HEK293 (cell line): ENCODE data around the gene RETN.

Experiments
- CTCF ChIA-PET: fragments of 350-600 bp; formaldehyde crosslinking; extraction: SDS; loops from one replicate; lab custom pipeline; 2021; ENCODE audit warnings: antibody characterized with exemption; lab: Yijun Ruan, JAX
- POLR2A ChIA-PET: fragments of 300-600 bp; formaldehyde crosslinking; extraction: SDS; loops from one replicate; lab custom pipeline; 2020; ENCODE audit warnings: antibody characterized with exemption, inconsistent platforms; lab: Yijun Ruan, JAX
- H3K27ac ChIP-seq: fragments of 200-500 bp; sonication (Bioruptor generic); 2 replicates; pipeline ENCODE4 v1.5.1; 2014; ENCODE audit warnings: low read depth, low read length, control low read depth, inconsistent platforms; ENCODE audit errors: extremely low read depth
- H3K36me3 ChIP-seq, 2 experiments: fragments of 200-500 bp in 1 of 2; sonication (Bioruptor generic) in 1 of 2; 1 replicate in 1 of 2; 2 replicates in 1 of 2; pipeline ENCODE4 v1.5.1; 2014 to 2017; ENCODE audit warnings: inconsistent platforms in 2 of 2, low read length in 2 of 2; ENCODE audit not compliant: control insufficient read depth in 2 of 2, insufficient read depth in 1 of 2
- H3K4me1 ChIP-seq: fragments of 200-500 bp; sonication (Bioruptor generic); 2 replicates; pipeline ENCODE4 v1.5.1; 2014; ENCODE audit warnings: mild to moderate bottlenecking, low read length, inconsistent platforms; ENCODE audit not compliant: control insufficient read depth, insufficient read depth
- H3K4me3 ChIP-seq: 2 replicates; pipeline ENCODE4 v1.5.1; 2011; ENCODE audit warnings: low read depth, mild to moderate bottlenecking, control low read depth, low read length, moderate library complexity
- H3K9me3 ChIP-seq: fragments of 200-500 bp; sonication (Bioruptor generic); 2 replicates; pipeline ENCODE4 v1.5.1; 2014; ENCODE audit warnings: low read depth, low read length, inconsistent platforms; ENCODE audit not compliant: control insufficient read depth, insufficient read depth
- GLI4 ChIP-seq: fragments of 450-650 bp; formaldehyde crosslinking; IDR thresholded peaks from 2 replicates; pipeline ENCODE4 v1.5.1; 2016; ENCODE audit warnings: missing biosample characterization, missing genetic modification characterization
- GLIS2 ChIP-seq: fragments of 450-650 bp; formaldehyde crosslinking; IDR thresholded peaks from 2 replicates; pipeline ENCODE4 v1.5.1; 2016; ENCODE audit warnings: missing biosample characterization, missing genetic modification characterization
- ZFP41 ChIP-seq: fragments of 450-650 bp; formaldehyde crosslinking; IDR thresholded peaks from 2 replicates; pipeline ENCODE4 v1.5.1; 2016; ENCODE audit warnings: missing biosample characterization, missing genetic modification characterization, borderline replicate concordance
- ZNF2 ChIP-seq: fragments of 450-650 bp; formaldehyde crosslinking; IDR thresholded peaks from 2 replicates; pipeline ENCODE4 v1.5.1; 2016; ENCODE audit warnings: missing biosample characterization, missing genetic modification characterization
- ZNF248 ChIP-seq: fragments of 450-650 bp; formaldehyde crosslinking; IDR thresholded peaks from 2 replicates; pipeline ENCODE4 v1.5.1; 2017; ENCODE audit warnings: missing biosample characterization, missing genetic modification characterization
- ZNF311 ChIP-seq: fragments of 450-650 bp; formaldehyde crosslinking; IDR thresholded peaks from 2 replicates; pipeline ENCODE4 v1.5.1; 2017; ENCODE audit warnings: missing biosample characterization, missing genetic modification characterization, borderline replicate concordance
- ZNF529 ChIP-seq: fragments of 450-650 bp; formaldehyde crosslinking; IDR thresholded peaks from 2 replicates; pipeline ENCODE4 v1.5.1; 2017; ENCODE audit warnings: missing genetic modification characterization, missing biosample characterization; ENCODE audit not compliant: insufficient replicate concordance
- ZNF530 ChIP-seq: fragments of 450-650 bp; formaldehyde crosslinking; IDR thresholded peaks from 2 replicates; pipeline ENCODE4 v1.5.1; 2016; ENCODE audit warnings: low read depth, missing biosample characterization, missing genetic modification characterization
- ZNF585B ChIP-seq: fragments of 450-650 bp; formaldehyde crosslinking; IDR thresholded peaks from 2 replicates; pipeline ENCODE4 v1.5.1; 2016; ENCODE audit warnings: missing biosample characterization, missing genetic modification characterization
- ZNF664 ChIP-seq: fragments of 450-650 bp; formaldehyde crosslinking; IDR thresholded peaks from 2 replicates; pipeline ENCODE4 v1.5.1; 2016; ENCODE audit warnings: missing biosample characterization, missing genetic modification characterization
- ZNF830 ChIP-seq: fragments of 450-650 bp; IDR thresholded peaks from 2 replicates; pipeline ENCODE4 v1.5.0; 2018; ENCODE audit warnings: missing biosample characterization, missing genetic modification characterization, low read depth, mild to moderate bottlenecking, moderate library complexity
- TF ChIP-seq, protein P1 (sequence below): fragments of 450-650 bp; formaldehyde crosslinking; IDR thresholded peaks from 2 replicates; pipeline ENCODE4 v1.5.1; 2016; ENCODE audit warnings: missing biosample characterization, missing genetic modification characterization
- TF ChIP-seq, protein P2 (sequence below): fragments of 450-650 bp; formaldehyde crosslinking; IDR thresholded peaks from 2 replicates; pipeline ENCODE4 v1.5.1; 2016; ENCODE audit warnings: missing biosample characterization, missing genetic modification characterization
- TF ChIP-seq, protein P3 (sequence below): fragments of 450-650 bp; formaldehyde crosslinking; conservative IDR thresholded peaks from 2 replicates; pipeline ENCODE4 v1.5.1; 2016; ENCODE audit warnings: low read depth, missing biosample characterization, missing genetic modification characterization
- TF ChIP-seq, protein P4 (sequence below): fragments of 450-650 bp; formaldehyde crosslinking; IDR thresholded peaks from 2 replicates; pipeline ENCODE4 v1.5.1; 2016; ENCODE audit warnings: missing biosample characterization, missing genetic modification characterization, borderline replicate concordance
- TF ChIP-seq, protein P5 (sequence below): fragments of 450-650 bp; formaldehyde crosslinking; IDR thresholded peaks from 2 replicates; pipeline ENCODE4 v1.5.1; 2016; ENCODE audit warnings: missing biosample characterization, missing genetic modification characterization
- TF ChIP-seq, protein P6 (sequence below): fragments of 450-650 bp; formaldehyde crosslinking; IDR thresholded peaks from 2 replicates; pipeline ENCODE4 v1.5.1; 2017; ENCODE audit warnings: missing biosample characterization, missing genetic modification characterization

Gene RETN

DNA sequence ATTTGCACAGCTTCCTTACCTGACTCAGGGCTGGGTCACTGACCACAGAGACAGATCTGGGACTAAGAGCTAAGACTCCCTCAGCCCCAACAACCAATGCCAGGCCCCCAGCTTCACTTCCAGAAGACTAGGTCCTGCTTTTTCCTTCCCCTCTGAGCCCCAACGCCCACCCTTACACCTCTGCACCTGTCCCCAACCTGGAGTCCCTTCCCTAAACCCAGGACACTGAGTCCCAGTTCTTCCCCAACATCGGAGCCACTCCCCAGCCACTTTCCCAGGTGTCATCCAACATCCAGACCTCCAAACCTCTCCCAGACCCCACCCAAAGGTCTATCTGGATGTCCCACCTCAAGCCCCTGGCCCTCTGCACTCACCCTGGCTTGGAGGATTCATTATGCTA, 30.2 kb downstream of the RETN start:
- Histone ChIP-seq H3K4me3 (no peak overlapping the region), H3K9me3 (no peaks in the 10 kb centered on the region), H3K36me3 (no peaks in the 10 kb centered on the region), H3K4me1 (no peaks in the 10 kb centered on the region), H3K27ac (no peak overlapping the region)
- POLR2A ChIA-PET, result interaction anchor here (0.6 to 1.8 kb wide), 3 partner anchors 13 to 1359 kb away, joined by 3 to 6 read pairs (median 3); no protein-coding TSS in a partner anchor
- TF ChIP-seq ZNF2 (tag by site-specific recombination) (no peak), ZNF248 (tag by site-specific recombination) (no peak), ZNF585B (tag by site-specific recombination) (no peak), ZFP41 (tag by site-specific recombination) (no peak), ZNF530 (no peak), ZNF311 (tag by site-specific recombination) (no peak), ZNF830 (no peak), ZNF664 (no peak), GLI4 (no peak), GLIS2 (tag by site-specific recombination) (no peak), ZNF529 (no peak)
- TF ChIP-seq, protein P1, sequence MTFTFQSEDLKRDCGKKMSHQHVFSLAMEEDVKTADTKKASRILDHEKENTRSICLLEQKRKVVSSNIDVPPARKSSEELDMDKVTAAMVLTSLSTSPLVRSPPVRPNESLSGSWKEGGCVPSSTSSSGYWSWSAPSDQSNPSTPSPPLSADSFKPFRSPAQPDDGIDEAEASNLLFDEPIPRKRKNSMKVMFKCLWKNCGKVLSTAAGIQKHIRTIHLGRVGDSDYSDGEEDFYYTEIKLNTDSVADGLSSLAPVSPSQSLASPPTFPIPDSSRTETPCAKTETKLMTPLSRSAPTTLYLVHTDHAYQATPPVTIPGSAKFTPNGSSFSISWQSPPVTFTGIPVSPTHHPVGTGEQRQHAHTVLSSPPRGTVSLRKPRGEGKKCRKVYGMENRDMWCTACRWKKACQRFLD (tag by site-specific recombination), result no peak
- TF ChIP-seq, protein P2, sequence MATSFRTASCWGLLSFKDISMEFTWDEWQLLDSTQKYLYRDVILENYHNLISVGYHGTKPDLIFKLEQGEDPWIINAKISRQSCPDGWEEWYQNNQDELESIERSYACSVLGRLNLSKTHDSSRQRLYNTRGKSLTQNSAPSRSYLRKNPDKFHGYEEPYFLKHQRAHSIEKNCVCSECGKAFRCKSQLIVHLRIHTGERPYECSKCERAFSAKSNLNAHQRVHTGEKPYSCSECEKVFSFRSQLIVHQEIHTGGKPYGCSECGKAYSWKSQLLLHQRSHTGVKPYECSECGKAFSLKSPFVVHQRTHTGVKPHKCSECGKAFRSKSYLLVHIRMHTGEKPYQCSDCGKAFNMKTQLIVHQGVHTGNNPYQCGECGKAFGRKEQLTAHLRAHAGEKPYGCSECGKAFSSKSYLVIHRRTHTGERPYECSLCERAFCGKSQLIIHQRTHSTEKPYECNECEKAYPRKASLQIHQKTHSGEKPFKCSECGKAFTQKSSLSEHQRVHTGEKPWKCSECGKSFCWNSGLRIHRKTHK (tag by site-specific recombination), result no peak
- TF ChIP-seq, protein P3, sequence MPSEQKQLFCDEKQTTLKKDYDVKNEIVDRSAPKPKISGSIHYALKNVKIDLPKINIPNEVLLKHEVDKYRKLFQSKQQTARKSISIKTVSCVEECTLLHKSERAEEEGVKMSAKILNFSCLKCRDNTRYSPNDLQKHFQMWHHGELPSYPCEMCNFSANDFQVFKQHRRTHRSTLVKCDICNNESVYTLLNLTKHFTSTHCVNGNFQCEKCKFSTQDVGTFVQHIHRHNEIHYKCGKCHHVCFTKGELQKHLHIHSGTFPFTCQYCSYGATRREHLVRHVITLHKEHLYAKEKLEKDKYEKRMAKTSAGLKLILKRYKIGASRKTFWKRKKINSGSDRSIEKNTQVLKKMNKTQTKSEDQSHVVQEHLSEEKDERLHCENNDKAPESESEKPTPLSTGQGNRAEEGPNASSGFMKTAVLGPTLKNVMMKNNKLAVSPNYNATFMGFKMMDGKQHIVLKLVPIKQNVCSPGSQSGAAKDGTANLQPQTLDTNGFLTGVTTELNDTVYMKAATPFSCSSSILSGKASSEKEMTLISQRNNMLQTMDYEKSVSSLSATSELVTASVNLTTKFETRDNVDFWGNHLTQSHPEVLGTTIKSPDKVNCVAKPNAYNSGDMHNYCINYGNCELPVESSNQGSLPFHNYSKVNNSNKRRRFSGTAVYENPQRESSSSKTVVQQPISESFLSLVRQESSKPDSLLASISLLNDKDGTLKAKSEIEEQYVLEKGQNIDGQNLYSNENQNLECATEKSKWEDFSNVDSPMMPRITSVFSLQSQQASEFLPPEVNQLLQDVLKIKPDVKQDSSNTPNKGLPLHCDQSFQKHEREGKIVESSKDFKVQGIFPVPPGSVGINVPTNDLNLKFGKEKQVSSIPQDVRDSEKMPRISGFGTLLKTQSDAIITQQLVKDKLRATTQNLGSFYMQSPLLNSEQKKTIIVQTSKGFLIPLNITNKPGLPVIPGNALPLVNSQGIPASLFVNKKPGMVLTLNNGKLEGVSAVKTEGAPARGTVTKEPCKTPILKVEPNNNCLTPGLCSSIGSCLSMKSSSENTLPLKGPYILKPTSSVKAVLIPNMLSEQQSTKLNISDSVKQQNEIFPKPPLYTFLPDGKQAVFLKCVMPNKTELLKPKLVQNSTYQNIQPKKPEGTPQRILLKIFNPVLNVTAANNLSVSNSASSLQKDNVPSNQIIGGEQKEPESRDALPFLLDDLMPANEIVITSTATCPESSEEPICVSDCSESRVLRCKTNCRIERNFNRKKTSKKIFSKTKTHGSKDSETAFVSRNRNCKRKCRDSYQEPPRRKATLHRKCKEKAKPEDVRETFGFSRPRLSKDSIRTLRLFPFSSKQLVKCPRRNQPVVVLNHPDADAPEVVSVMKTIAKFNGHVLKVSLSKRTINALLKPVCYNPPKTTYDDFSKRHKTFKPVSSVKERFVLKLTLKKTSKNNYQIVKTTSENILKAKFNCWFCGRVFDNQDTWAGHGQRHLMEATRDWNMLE (tag by site-specific recombination), result no peak
- TF ChIP-seq, protein P4, sequence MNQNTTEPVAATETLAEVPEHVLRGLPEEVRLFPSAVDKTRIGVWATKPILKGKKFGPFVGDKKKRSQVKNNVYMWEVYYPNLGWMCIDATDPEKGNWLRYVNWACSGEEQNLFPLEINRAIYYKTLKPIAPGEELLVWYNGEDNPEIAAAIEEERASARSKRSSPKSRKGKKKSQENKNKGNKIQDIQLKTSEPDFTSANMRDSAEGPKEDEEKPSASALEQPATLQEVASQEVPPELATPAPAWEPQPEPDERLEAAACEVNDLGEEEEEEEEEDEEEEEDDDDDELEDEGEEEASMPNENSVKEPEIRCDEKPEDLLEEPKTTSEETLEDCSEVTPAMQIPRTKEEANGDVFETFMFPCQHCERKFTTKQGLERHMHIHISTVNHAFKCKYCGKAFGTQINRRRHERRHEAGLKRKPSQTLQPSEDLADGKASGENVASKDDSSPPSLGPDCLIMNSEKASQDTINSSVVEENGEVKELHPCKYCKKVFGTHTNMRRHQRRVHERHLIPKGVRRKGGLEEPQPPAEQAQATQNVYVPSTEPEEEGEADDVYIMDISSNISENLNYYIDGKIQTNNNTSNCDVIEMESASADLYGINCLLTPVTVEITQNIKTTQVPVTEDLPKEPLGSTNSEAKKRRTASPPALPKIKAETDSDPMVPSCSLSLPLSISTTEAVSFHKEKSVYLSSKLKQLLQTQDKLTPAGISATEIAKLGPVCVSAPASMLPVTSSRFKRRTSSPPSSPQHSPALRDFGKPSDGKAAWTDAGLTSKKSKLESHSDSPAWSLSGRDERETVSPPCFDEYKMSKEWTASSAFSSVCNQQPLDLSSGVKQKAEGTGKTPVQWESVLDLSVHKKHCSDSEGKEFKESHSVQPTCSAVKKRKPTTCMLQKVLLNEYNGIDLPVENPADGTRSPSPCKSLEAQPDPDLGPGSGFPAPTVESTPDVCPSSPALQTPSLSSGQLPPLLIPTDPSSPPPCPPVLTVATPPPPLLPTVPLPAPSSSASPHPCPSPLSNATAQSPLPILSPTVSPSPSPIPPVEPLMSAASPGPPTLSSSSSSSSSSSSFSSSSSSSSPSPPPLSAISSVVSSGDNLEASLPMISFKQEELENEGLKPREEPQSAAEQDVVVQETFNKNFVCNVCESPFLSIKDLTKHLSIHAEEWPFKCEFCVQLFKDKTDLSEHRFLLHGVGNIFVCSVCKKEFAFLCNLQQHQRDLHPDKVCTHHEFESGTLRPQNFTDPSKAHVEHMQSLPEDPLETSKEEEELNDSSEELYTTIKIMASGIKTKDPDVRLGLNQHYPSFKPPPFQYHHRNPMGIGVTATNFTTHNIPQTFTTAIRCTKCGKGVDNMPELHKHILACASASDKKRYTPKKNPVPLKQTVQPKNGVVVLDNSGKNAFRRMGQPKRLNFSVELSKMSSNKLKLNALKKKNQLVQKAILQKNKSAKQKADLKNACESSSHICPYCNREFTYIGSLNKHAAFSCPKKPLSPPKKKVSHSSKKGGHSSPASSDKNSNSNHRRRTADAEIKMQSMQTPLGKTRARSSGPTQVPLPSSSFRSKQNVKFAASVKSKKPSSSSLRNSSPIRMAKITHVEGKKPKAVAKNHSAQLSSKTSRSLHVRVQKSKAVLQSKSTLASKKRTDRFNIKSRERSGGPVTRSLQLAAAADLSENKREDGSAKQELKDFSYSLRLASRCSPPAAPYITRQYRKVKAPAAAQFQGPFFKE (tag by site-specific recombination), result no peak
- TF ChIP-seq, protein P5, sequence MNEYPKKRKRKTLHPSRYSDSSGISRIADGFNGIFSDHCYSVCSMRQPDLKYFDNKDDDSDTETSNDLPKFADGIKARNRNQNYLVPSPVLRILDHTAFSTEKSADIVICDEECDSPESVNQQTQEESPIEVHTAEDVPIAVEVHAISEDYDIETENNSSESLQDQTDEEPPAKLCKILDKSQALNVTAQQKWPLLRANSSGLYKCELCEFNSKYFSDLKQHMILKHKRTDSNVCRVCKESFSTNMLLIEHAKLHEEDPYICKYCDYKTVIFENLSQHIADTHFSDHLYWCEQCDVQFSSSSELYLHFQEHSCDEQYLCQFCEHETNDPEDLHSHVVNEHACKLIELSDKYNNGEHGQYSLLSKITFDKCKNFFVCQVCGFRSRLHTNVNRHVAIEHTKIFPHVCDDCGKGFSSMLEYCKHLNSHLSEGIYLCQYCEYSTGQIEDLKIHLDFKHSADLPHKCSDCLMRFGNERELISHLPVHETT, result no peak
- TF ChIP-seq, protein P6, sequence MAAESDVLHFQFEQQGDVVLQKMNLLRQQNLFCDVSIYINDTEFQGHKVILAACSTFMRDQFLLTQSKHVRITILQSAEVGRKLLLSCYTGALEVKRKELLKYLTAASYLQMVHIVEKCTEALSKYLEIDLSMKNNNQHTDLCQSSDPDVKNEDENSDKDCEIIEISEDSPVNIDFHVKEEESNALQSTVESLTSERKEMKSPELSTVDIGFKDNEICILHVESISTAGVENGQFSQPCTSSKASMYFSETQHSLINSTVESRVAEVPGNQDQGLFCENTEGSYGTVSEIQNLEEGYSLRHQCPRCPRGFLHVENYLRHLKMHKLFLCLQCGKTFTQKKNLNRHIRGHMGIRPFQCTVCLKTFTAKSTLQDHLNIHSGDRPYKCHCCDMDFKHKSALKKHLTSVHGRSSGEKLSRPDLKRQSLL (tag by site-specific recombination), result no peak
- CTCF ChIA-PET, result interaction anchor here (0.5 to 2.2 kb wide), 3 partner anchors 18 to 245 kb away, joined by 4 to 8 read pairs (median 5); partner anchors contain the start of gene TRAPPC5
